C4-2B (cell line): ENCODE results near the gene HIF1AN.

Source experiments
- ZFX ChIP-seq: fragments of 450-650 bp; IDR thresholded peaks from 2 replicates; pipeline ENCODE4 v1.6.1; 2017
- TF ChIP-seq, protein P1 (sequence below): fragments of 450-650 bp; conservative IDR thresholded peaks from 2 replicates; pipeline ENCODE4 v1.5.1; 2017; ENCODE audit warnings: mild to moderate bottlenecking

DNA sequence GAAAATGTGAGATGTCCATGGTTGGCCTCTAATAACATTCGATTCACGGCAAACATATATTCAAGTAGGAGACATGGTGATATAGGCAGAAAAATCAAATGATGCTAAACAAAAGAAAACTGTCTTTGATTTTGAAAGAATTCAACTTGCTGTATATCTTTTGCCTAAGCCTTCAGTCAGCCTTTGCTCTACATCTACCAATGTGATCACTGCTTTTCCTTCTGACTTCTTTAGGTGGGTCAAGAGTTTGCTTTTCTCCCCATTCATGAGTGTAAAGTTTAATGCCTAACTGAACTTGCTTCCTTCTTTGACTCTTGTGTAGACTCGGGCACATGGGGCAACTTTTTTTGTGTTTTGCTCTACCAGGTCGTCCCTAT lies 417 bp upstream of the HIF1AN start:
- TF ChIP-seq, protein P1, sequence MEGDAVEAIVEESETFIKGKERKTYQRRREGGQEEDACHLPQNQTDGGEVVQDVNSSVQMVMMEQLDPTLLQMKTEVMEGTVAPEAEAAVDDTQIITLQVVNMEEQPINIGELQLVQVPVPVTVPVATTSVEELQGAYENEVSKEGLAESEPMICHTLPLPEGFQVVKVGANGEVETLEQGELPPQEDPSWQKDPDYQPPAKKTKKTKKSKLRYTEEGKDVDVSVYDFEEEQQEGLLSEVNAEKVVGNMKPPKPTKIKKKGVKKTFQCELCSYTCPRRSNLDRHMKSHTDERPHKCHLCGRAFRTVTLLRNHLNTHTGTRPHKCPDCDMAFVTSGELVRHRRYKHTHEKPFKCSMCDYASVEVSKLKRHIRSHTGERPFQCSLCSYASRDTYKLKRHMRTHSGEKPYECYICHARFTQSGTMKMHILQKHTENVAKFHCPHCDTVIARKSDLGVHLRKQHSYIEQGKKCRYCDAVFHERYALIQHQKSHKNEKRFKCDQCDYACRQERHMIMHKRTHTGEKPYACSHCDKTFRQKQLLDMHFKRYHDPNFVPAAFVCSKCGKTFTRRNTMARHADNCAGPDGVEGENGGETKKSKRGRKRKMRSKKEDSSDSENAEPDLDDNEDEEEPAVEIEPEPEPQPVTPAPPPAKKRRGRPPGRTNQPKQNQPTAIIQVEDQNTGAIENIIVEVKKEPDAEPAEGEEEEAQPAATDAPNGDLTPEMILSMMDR: no peak
- TF ChIP-seq ZFX: no peak
